NCI-H2107 treated with DMSO at 0.1 percent for 48 hours (cell line): ENCODE results near the gene CORT.
"Not testable (repeated sequence)": the region's sequence is repeated elsewhere in the genome, so short reads cannot be mapped to it uniquely, and the experiment has no call there.

Experiments
- DNase-seq: peaks from one replicate; lab custom pipeline; 2025; ENCODE audit not compliant: unreplicated experiment; lab: John Stamatoyannopoulos, UW

CORT gene

GRCh38 chr1:10474309-10474612 lies 24.4 kb downstream of the CORT start:
- not testable (repeated sequence) for DNase-seq

- no peak for DNase-seq
Observed at GRCh38 chr1:10474613-10475507, 25.0 kb downstream of the CORT start, which contains the start of gene PEX14. Gene PEX14, plus strand, starts transcription at chr1:10474950. Its CDS starts 17 bp downstream, at chr1:10474967.

DNA sequence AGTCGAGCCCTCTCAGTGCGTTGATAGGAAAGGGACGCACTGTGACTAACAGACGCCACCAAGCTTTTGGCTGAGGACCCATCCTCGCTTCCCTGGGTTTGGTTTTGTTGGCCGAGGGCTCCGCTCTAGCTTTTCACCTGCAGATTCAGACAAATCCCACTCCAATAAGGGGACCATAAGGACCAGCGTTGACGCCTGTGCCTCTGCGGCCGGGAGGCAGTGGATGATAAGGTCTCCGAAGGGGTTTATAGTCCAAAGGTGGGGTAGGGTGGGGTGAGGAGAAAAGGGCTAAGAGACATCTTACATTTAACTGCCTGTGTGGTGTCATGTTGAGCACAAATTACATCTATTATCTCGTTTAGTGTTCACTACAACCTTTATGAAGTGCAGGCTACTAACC lies 25.7 kb downstream of the CORT start:
- DNase-seq: no peak

GRCh38 chr1:10479296-10479695 lies 29.5 kb downstream of the CORT start:
- DNase-seq: no peak

- no peak for DNase-seq
Observed at GRCh38 chr1:10480614-10481013, 30.8 kb downstream of the CORT start.

DNA sequence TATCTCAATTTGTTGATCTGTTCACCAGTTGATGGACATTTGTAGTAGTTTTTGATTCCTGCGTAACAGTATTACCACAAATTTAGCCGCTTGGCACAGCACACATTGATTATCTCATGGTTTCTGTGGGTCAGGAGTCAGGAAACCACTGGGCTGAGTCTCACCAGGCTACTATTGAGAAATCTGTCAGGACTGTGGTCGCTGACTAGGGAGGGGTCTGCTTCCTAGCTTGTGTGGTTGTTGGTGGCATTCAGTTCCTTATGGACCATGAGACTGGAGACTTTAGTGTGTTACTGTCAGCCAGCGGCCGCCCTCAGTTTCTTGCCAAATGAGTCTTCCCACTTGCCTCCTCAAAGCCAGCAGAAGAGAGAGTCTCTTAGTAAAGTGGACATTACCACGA lies 34.7 kb downstream of the CORT start:
- no peak for DNase-seq

DNA sequence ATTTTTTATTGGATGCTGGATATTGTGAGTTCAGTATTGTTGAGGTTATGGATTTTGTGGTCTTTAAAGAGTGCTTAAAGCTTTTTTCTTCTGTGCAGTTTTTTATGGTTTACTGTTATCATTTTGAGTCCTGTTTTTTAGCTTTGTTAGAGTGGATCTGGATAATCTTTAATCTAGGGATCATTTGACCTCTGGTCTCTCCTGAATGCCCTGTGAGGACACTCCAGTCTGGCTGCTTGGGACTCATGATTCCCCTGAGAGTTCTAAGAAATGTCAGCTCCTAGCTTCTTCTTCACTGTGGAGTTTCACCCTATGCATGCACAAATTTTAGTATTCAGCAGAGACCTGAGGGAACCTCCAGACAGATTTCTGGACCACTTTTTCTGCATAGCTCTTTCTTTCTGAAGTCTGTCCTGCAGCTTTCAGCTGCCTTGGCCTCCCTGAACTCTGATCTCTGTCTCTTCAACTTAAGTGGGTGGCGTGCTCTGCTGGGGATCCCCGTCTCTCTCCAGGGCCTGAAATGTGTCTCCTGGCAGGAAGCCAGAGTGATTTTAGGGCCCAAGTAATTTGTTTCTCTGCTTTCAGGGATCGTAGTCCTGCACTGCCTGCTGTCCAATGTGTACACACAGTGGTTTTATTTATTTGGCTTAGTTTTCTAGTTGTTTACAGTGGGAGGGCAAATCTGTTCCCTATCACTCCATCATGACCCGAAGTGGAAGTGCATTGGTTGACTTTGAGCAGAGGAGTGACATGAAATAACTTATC lies 39.6 kb downstream of the CORT start:
- no peak for DNase-seq

- DNase-seq: no peak
Observed at GRCh38 chr1:10490286-10490970, 40.6 kb downstream of the CORT start.

GRCh38 chr1:10494418-10494753 lies 44.6 kb downstream of the CORT start:
- DNase-seq: no peak

- no peak for DNase-seq
Observed at GRCh38 chr1:10494754-10495474, 45.1 kb downstream of the CORT start.

GRCh38 chr1:10495475-10495817 lies 45.6 kb downstream of the CORT start:
- no peak for DNase-seq

DNA sequence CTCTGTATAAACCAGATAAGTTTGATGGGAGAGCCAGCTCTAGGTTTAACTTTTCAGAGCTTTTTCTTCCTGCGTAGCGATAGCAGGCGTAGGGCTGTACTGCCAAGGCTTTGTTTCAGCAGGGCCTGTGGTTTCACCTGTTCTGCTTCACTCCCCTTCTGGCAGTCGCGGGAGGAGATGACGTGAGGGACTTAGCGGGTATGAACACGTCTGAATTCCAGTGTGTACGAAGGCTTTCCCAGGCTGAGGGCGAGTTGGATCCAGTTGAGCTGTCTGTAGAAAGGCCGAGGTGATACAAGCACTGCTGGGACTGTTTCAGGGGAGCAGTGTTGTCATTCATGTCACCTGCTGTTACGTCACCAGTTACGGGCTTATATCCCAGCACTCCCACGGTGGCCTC lies 46.1 kb downstream of the CORT start:
- no peak for DNase-seq

DNA sequence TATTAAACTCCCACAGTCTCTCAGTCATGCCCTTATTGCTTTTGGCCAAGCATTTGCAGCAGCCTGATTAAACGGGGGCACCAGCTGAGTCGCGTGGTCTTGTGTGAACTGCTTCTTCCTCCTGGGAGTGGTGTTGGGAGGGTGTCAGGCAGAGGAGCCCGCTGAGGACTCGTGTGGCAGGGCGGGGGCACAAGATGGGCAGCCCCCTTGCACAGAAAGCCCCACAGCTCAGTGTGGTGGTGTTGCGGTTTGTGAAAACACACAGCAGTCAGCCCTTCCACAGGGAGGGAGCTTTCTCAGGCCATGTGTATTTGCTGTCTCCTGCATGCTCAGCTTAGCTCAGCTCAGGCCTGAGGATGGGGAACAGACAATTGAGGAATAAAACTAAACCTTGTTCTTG lies 47.3 kb downstream of the CORT start:
- no peak for DNase-seq

DNA sequence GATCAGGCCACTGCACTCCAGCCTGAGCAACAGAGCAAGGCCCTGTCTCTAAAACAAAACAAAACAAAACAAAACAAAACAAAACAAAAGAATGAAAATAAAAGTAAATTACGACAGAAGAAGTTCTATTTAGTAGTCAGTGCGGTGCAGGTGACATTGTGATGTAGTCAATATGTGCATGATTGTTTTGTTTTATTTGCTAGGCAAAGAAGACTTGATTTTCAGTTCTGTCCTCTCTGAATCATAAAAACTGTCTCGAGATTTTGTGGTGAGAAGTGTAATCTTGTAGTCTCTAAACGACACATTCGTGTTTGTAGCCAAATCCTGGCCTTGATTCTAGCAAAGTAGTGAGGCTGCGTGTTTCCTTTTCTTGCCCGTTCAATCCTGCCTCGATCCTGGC lies 48.4 kb downstream of the CORT start:
- DNase-seq: no peak
